WERI-Rb-1 (cell line): Measurements from ENCODE around the gene METAP1.
"Not testable (repeated sequence)": the region's sequence is repeated elsewhere in the genome, so short reads cannot be mapped to it uniquely, and the experiment has no call there.

Source experiments
- DNase-seq: peaks from one replicate; pipeline ENCODE4 v3.0.0-alpha.2; 2020
- H3K27ac ChIP-seq: fragments of 250-450 bp; sonication (Bioruptor Pico); 2 replicates; pipeline ENCODE4 v1.5.1; 2020; ENCODE audit warnings: mild to moderate bottlenecking, moderate library complexity
- H3K27me3 ChIP-seq: fragments of 250-450 bp; sonication (Bioruptor Pico); 2 replicates; pipeline ENCODE4 v1.5.1; 2021; ENCODE audit warnings: mild to moderate bottlenecking, low read depth, moderate library complexity; ENCODE audit not compliant: insufficient read depth, severe bottlenecking
- H3K36me3 ChIP-seq: fragments of 250-450 bp; sonication (Bioruptor Pico); 2 replicates; pipeline ENCODE4 v1.5.1; 2020; ENCODE audit warnings: mild to moderate bottlenecking, moderate library complexity
- H3K4me3 ChIP-seq: 2 replicates; pipeline ENCODE4 v1.5.1; 2011; ENCODE audit warnings: low read depth, mild to moderate bottlenecking, control low read depth, low read length
- H3K9me3 ChIP-seq: fragments of 250-450 bp; sonication (Bioruptor Pico); 2 replicates; pipeline ENCODE4 v1.5.1; 2021; ENCODE audit warnings: mild to moderate bottlenecking, moderate library complexity; ENCODE audit not compliant: severe bottlenecking
- CTCF ChIP-seq: IDR thresholded peaks from 2 replicates; pipeline ENCODE4 v1.5.1; 2011; ENCODE audit warnings: low read depth, mild to moderate bottlenecking, control low read depth, inconsistent platforms, low read length

Gene METAP1

GRCh38 chr4:99084595-99084994 is 89.1 kb downstream of the METAP1 start:
- peaks cover 60% of the 10 kb centered on the region for H3K36me3 ChIP-seq
- no peak overlapping the region for H3K4me3 ChIP-seq
- no peak for DNase-seq
- H3K27me3 ChIP-seq, result no peaks in the 10 kb centered on the region
- TF ChIP-seq CTCF, result no peak
- no peaks in the 10 kb centered on the region for H3K9me3 ChIP-seq
- no peak overlapping the region for H3K27ac ChIP-seq

DNA sequence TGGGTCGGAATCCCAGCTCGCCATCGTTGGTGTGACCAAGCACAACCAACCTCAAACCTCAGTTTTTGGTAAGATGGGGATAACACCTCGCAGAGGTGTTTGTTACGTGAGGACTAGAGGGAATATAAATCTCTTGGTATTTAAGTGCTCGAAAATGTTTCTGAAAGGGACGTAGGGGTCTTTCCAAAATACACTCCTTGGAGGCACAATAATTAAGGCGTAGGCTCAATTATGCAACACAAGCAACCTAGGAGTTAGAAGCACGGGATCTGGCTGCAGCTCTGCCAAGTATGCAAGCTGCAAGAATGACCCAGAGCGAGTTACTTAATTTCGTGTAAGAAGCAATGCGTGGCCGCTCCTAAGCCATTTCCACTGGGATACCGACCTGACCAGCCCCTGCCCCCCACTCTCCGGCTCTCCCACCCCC is 92.5 kb downstream of the METAP1 start:
- no peaks in the 10 kb centered on the region for H3K9me3 ChIP-seq
- peak; percentile 17 for DNase-seq
- H3K4me3 ChIP-seq, result peak overlapping the region; percentile 100
- no peak for TF ChIP-seq CTCF
- H3K36me3 ChIP-seq, result peaks cover 26% of the 10 kb centered on the region
- no peaks in the 10 kb centered on the region for H3K27me3 ChIP-seq
- peak overlapping the region; percentile 87 for H3K27ac ChIP-seq

- H3K27ac ChIP-seq, result peak within 1 kb of the TSS; percentile 87
- peak; percentile 92 for DNase-seq
- TF ChIP-seq CTCF, result no peak
These were observed 93.2 kb downstream of the METAP1 start, which contains the start of gene ADH5 for GRCh38 chr4:99088481-99089365. Gene ADH5, minus strand, starts transcription at chr4:99088788. Its CDS starts 88 bp downstream, at chr4:99088700.

GRCh38 chr4:99090481-99091215 is 95.1 kb downstream of the METAP1 start:
- no peak for TF ChIP-seq CTCF
- Histone ChIP-seq H3K27ac (no peak overlapping the region), H3K4me3 (no peak overlapping the region), H3K36me3 (peaks cover 1% of the 10 kb centered on the region), H3K9me3 (peaks cover 3% of the 10 kb centered on the region), H3K27me3 (no peaks in the 10 kb centered on the region)
- no peak for DNase-seq

More at GRCh38 chr4:99088481-99089365, 93.2 kb downstream of the METAP1 start, which contains the start of gene ADH5:
- H3K4me3 ChIP-seq, result peak within 1 kb of the TSS; percentile 100
- peaks cover 20% of the 10 kb centered on the region for H3K36me3 ChIP-seq
- no peaks in the 10 kb centered on the region for H3K9me3 ChIP-seq
- no peaks in the 10 kb centered on the region for H3K27me3 ChIP-seq

GRCh38 chr4:99091216-99091575 is 95.7 kb downstream of the METAP1 start:
- no peaks in the 10 kb centered on the region; the same call in 1 of the 2 replicates for H3K36me3 ChIP-seq
- peaks cover 3% of the 10 kb centered on the region for H3K9me3 ChIP-seq
- no peak overlapping the region for H3K4me3 ChIP-seq
- DNase-seq, result no peak
- no peaks in the 10 kb centered on the region for H3K27me3 ChIP-seq
- no peak for TF ChIP-seq CTCF
- no peak overlapping the region for H3K27ac ChIP-seq

GRCh38 chr4:99091841-99092240 is 96.3 kb downstream of the METAP1 start:
- H3K36me3 ChIP-seq, H3K9me3 ChIP-seq, H3K4me3 ChIP-seq, H3K27ac ChIP-seq, DNase-seq, H3K27me3 ChIP-seq: not testable (repeated sequence)
